Kidney capillary endothelial cell (primary cell): ENCODE data around the gene RBKS.
"Not testable (repeated sequence)": the region's sequence is repeated elsewhere in the genome, so short reads cannot be mapped to it uniquely, and the experiment has no call there.

Experiments
- DNase-seq: peaks from one replicate; pipeline ENCODE4 v3.0.0-alpha.2; 2018; ENCODE audit warnings: low spot score

Gene RBKS

GRCh38 chr2:27762951-27763906, 127.0 kb downstream of the RBKS start:
- DNase-seq = no peak

- no peak for DNase-seq
These were observed 133.4 kb downstream of the RBKS start for GRCh38 chr2:27756544-27757498.

- DNase-seq = no peak
These were observed 134.1 kb downstream of the RBKS start for GRCh38 chr2:27756091-27756490.

GRCh38 chr2:27754831-27755230, 135.4 kb downstream of the RBKS start:
- no peak for DNase-seq

GRCh38 chr2:27754138-27754588, 136.0 kb downstream of the RBKS start:
- peak; percentile 72 for DNase-seq

- DNase-seq = no peak
These were observed 137.5 kb downstream of the RBKS start for GRCh38 chr2:27752551-27753237.

GRCh38 chr2:27751377-27751776, 138.8 kb downstream of the RBKS start:
- DNase-seq = no peak

- not testable (repeated sequence) for DNase-seq
These were observed 141.2 kb downstream of the RBKS start for GRCh38 chr2:27748803-27749554.

- DNase-seq = no peak
These were observed 142.3 kb downstream of the RBKS start for GRCh38 chr2:27747827-27748352.

GRCh38 chr2:27746325-27746724, 143.9 kb downstream of the RBKS start:
- no peak for DNase-seq

- DNase-seq = not testable (repeated sequence)
These were observed 144.7 kb downstream of the RBKS start for GRCh38 chr2:27745494-27745893.

GRCh38 chr2:27742571-27742970, 147.6 kb downstream of the RBKS start:
- DNase-seq = no peak

GRCh38 chr2:27741673-27742072, 148.5 kb downstream of the RBKS start:
- no peak for DNase-seq

GRCh38 chr2:27739058-27739373, 151.2 kb downstream of the RBKS start:
- no peak for DNase-seq

GRCh38 chr2:27738349-27739057, 151.7 kb downstream of the RBKS start:
- no peak for DNase-seq

- peak; percentile 97 for DNase-seq
These were observed 152.4 kb downstream of the RBKS start for GRCh38 chr2:27737676-27738348.

- DNase-seq = no peak
These were observed 153.3 kb downstream of the RBKS start for GRCh38 chr2:27736890-27737204.

- no peak for DNase-seq
These were observed 153.9 kb downstream of the RBKS start for GRCh38 chr2:27736031-27736889.
